H1 (cell line): ENCODE data around the gene MYO1D. TPM values are rescaled to one million over a fixed set of nuclear protein-coding genes. Genes with fewer than 3 reads are reported as not detected.

Experiments used
- ATF2 ChIP-seq: IDR thresholded peaks from 2 replicates; pipeline ENCODE4 v1.6.1; 2012; ENCODE audit warnings: low read length, inconsistent platforms
- CTBP2 ChIP-seq: IDR thresholded peaks from 2 replicates; pipeline ENCODE4 v1.7.0; 2011; ENCODE audit warnings: borderline replicate concordance, mild to moderate bottlenecking, moderate library complexity, mixed read lengths, low read length; ENCODE audit not compliant: insufficient read depth, insufficient read length
- polyA plus RNA-seq, 7 experiments: library from polyadenylated mRNA; depleted of rRNA in 3 of 7; stranded (reverse) in 5 of 7; unstranded in 2 of 7; fragments of >200 nt in 5 of 7; fragments of 200-250 nt in 2 of 7; gene quantifications; 1 replicate in 5 of 7; 2 replicates in 1 of 7; 4 replicates in 1 of 7; pipeline versions ENCODE4 v1.2.1 to v1.2.3, GENCODE V29; 2011 to 2013; ENCODE audit warnings: missing spikeins in 2 of 7, mixed read lengths in 2 of 7
- total RNA-seq: library from RNA; stranded (reverse); fragmentation: NEBNext Ultra II Directional; extraction: Animal tissue kit (Norgen Biotek cat#: 25700); gene quantifications from 2 replicates; pipeline ENCODE4 v1.2.1, GENCODE V29; 2021

MYO1D gene
- total and polyA plus RNA-seq, 2 of the 8 experiments (the other 6 are each of a cell fraction or from before 2014, with no cell fraction given): 6.5 to 25.4 TPM

- TF ChIP-seq ATF2: peak; percentile 95
- TF ChIP-seq CTBP2: no peak
These were observed 121.7 kb downstream of the MYO1D start (continued) for GRCh38 chr17:32755045-32755805.
